GM19351 (cell line): ENCODE measurements around the gene BID.
A peak's percentile ranks its signal among the peaks of the same experiment; 100 is the strongest.
"Not testable (repeated sequence)": the region's sequence is repeated elsewhere in the genome, so short reads cannot be mapped to it uniquely, and the experiment has no call there.

Experiments used
- ATAC-seq: cut with Tn5 transposase; IDR thresholded peaks from one replicate; pipeline ENCODE4 v1.9.1; 2021; ENCODE audit warnings: mild to moderate bottlenecking, moderate library complexity; ENCODE audit not compliant: unreplicated experiment

The BID gene

GRCh38 chr22:17705951-17706900 lies 68.0 kb downstream of the BID start:
- peak; percentile 77 for ATAC-seq

GRCh38 chr22:17705546-17705945 lies 68.7 kb downstream of the BID start:
- no peak for ATAC-seq

GRCh38 chr22:17703811-17704210 lies 70.5 kb downstream of the BID start:
- no peak for ATAC-seq

- ATAC-seq, result no peak
Observed at GRCh38 chr22:17700778-17701177, 73.5 kb downstream of the BID start.

GRCh38 chr22:17699696-17700340 lies 74.5 kb downstream of the BID start:
- ATAC-seq, result no peak

- ATAC-seq, result no peak
Observed at GRCh38 chr22:17698948-17699347, 75.3 kb downstream of the BID start.

GRCh38 chr22:17698276-17698675 lies 76.0 kb downstream of the BID start:
- not testable (repeated sequence) for ATAC-seq

- not testable (repeated sequence) for ATAC-seq
Observed at GRCh38 chr22:17697196-17697595, 77.1 kb downstream of the BID start.

GRCh38 chr22:17695986-17696385 lies 78.3 kb downstream of the BID start:
- ATAC-seq, result no peak

- no peak for ATAC-seq
Observed at GRCh38 chr22:17694752-17695151, 79.5 kb downstream of the BID start.

- no peak for ATAC-seq
Observed at GRCh38 chr22:17694193-17694592, 80.1 kb downstream of the BID start.

GRCh38 chr22:17692841-17693240 lies 81.4 kb downstream of the BID start:
- no peak for ATAC-seq

GRCh38 chr22:17684245-17684644 lies 90.0 kb downstream of the BID start:
- no peak for ATAC-seq
